PFSK-1 (cell line): ENCODE results near the gene CKAP4.

Source experiments
- FOXP2 ChIP-seq: optimal IDR thresholded peaks from 2 replicates; pipeline ENCODE3; 2011; ENCODE audit warnings: borderline replicate concordance, control low read depth, inconsistent platforms; ENCODE audit not compliant: insufficient read depth; ENCODE audit errors: extremely low read length, extremely low read depth
- POLR2AphosphoS5 ChIP-seq: IDR thresholded peaks from 2 replicates; pipeline ENCODE4 v1.6.1; 2012; ENCODE audit warnings: low read depth, mild to moderate bottlenecking, control low read depth, low read length, moderate library complexity
- REST ChIP-seq, 2 experiments: IDR thresholded peaks; 2 replicates each; pipeline versions ENCODE4 v1.6.1 to v1.8.0; 2011 to 2012; ENCODE audit warnings: low read depth in 2 of 2, low read length in 2 of 2, control low read depth in 1 of 2, inconsistent platforms in 1 of 2, mild to moderate bottlenecking in 1 of 2, moderate library complexity in 1 of 2; ENCODE audit not compliant: insufficient read depth in 1 of 2
- TAF1 ChIP-seq: IDR thresholded peaks from 2 replicates; pipeline ENCODE4 v1.6.1; 2012; ENCODE audit warnings: low read length, control low read depth, borderline replicate concordance; ENCODE audit not compliant: insufficient read depth

GRCh38 chr12:106273491-106273890 is 25.7 kb upstream of the CKAP4 start:
- TF ChIP-seq POLR2AphosphoS5 = no peak
- TF ChIP-seq REST (IDR thresholded peaks at IDR 0.05; ENCODE audit: insufficient read depth in 1 of 2, low read depth in 2 of 2, low read length in 2 of 2) = no peak
- no peak for TF ChIP-seq TAF1
- no peak for TF ChIP-seq FOXP2
